GM19452 (cell line): ENCODE measurements around the gene KNDC1.
"Not testable (repeated sequence)": the region's sequence is repeated elsewhere in the genome, so short reads cannot be mapped to it uniquely, and the experiment has no call there.

Source experiments
- ATAC-seq: cut with Tn5 transposase; IDR thresholded peaks from one replicate; pipeline ENCODE4 v1.9.1; 2021; ENCODE audit not compliant: unreplicated experiment

KNDC1 gene

GRCh38 chr10:133161486-133162109 lies 1.6 kb downstream of the KNDC1 start:
- no peak for ATAC-seq

DNA sequence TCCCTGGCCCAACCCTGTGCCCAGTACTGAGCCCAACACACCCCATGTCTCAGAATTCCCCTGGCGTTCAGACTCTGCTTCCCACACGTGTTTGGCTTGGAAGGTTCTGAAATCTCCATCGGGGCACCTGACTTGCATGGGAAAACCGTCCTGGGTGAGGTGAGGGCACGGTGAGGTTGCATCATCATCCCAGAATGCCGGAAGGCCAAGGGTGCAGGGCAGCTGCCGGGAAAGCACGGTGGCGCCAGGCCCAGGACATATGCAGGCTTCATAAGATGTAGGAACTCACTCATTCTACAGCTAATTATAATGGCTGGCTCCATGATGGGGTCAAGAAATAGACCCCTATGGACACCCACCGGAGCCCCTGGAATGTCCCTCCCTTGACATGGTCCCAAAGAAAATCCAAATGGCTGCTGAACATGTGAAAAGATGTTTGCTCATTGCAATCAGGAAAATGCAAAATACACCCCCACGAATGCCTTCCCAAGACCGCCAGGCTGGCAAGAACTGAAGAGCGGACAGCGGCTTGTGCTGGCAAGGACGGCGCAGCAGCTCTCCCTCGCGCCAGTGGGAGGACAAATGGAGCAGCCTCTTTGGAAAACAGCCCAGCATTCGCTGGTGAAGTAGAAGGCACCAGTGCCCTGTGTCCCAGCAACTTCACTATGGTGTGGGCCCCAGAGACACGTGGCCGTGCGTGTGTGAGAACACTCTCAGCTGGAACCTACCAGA lies 2.3 kb downstream of the KNDC1 start:
- ATAC-seq: no peak

GRCh38 chr10:133162910-133163856 lies 3.2 kb downstream of the KNDC1 start:
- ATAC-seq: no peak

- no peak for ATAC-seq
Observed at GRCh38 chr10:133163889-133164815, 4.1 kb downstream of the KNDC1 start.

DNA sequence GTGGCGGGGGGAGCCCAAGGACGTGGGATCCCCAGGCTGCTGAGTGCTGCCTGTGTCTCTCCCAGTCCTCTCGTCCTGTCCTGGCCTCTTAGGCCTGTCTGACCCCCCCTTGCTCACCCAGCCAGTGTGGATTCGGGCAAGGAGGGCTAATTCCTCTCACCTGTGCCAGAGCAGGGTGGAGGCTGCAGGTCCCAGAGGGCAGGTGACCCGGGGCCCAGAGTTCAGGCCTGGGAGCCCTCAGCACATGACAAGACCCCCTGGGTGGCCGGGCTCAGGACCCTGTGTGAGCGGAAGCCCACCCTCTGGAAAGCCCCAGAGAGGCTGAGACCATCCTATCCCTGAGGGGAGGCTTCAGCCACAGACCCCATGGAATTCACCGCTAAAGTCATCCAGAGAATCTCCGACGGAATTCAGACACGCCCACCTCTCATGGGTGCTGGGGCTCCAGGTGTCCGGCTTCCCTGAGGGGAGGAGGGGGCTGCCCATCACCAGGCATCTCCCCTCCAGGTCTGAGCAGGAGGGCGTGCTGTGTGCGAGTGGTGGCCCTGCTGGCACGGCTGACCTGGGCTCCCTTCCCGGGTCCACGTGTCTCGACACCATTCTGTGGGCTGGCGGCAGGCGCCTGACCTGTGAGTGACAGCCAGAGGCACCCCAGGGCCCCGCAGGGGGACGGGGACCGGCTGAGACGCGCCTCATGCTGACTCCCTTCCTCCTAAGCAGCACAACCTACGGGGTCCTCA lies 5.0 kb downstream of the KNDC1 start:
- no peak for ATAC-seq

- no peak for ATAC-seq
Observed at GRCh38 chr10:133165556-133166503, 5.8 kb downstream of the KNDC1 start.

GRCh38 chr10:133166504-133166827 lies 6.4 kb downstream of the KNDC1 start:
- ATAC-seq: no peak

- no peak for ATAC-seq
Observed at GRCh38 chr10:133166828-133167692, 7.0 kb downstream of the KNDC1 start.

- ATAC-seq: no peak
Observed at GRCh38 chr10:133167693-133168616, 7.9 kb downstream of the KNDC1 start.

DNA sequence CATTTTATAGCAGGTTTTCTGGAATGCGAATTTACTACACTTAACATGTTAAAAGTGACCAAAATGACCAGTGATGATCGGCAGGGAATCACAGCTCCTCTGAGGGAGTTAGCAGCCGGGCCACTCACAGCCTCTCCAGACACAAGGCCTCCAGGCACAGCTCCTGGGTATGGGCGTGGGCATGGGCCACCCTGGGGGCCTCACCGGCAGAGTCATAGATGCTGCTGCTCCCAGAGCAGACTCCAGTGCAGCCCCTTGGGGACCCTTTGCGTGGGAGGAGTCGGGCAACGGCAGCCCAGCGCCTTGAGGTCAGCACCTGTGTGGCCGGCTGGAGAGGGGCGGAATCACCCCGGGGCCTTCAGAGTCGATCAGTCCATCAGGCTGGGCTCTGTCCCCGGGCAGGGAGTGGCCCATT lies 8.6 kb downstream of the KNDC1 start:
- ATAC-seq: no peak

GRCh38 chr10:133169173-133169947 lies 9.3 kb downstream of the KNDC1 start:
- no peak for ATAC-seq

GRCh38 chr10:133170092-133170491 lies 10.1 kb downstream of the KNDC1 start:
- ATAC-seq: no peak

GRCh38 chr10:133173860-133174640 lies 14.0 kb downstream of the KNDC1 start:
- no peak for ATAC-seq

DNA sequence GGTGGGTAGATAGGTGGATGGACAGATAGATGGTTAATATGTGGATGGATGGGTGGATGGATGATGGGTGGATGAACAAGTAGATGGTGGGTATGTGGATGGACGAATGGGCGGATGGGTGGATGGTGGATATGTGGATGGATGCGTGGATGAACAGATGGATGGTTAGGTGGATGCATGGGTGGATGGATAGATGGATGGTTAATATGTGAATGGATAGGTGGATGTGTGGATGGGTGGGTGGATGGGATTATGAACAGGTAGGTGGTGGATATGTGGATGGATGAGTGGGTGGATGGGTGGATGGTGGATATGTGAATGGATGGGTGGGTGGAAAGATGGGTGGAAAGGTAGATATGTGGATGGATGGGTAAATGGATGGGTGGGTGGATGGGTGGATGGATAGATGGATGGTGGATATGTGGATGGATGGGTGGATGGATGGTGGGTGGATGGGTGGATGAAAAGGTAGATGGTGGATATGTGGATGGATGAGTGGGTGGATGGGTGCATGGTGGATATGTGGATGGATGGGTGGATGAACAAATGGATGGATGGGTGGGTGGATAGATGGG lies 14.8 kb downstream of the KNDC1 start:
- ATAC-seq: no peak

DNA sequence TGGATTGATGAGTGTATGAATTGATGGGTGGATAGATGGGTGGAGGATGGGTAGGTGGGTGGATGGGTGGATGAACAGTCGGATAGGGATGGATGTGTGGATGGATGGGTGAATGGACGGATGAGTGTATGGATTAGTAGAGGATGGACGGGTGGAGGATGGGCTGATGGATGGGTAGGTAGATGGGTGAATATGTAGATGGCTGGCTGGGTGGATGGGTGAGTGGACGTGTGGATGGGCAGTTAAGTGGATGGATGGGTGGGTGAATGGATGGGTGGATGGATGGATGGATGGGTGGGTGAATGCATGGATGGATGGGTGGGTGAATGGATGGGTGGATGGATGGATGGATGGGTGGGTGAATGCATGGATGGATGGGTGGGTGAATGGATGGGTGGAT lies 15.6 kb downstream of the KNDC1 start:
- not testable (repeated sequence) for ATAC-seq
